ENCODE data around the gene KCNC1.

KCNC1 gene

GRCh38 chr11:17742019-17742418 is 7.4 kb downstream of the KCNC1 start:
- H3K27ac Mint-ChIP-seq: no peak overlapping the region
- peaks cover 23% of the 10 kb centered on the region for H3K27me3 Mint-ChIP-seq (ENCODE audit: low read depth)
- no peaks in the 10 kb centered on the region for H3K9me3 Mint-ChIP-seq
- H3K4me3 Mint-ChIP-seq: no peak overlapping the region
- no peaks in the 10 kb centered on the region for H3K36me3 Mint-ChIP-seq (ENCODE audit: low read depth)
- H3K4me1 Mint-ChIP-seq: no peaks in the 10 kb centered on the region
- TF ChIP-seq CTCF (IDR thresholded peaks at IDR 0.05; ENCODE audit: unreplicated experiment in 3 of 3): no peak

GRCh38 chr11:17743026-17743807 is 8.6 kb downstream of the KCNC1 start:
- no peak overlapping the region for H3K27ac Mint-ChIP-seq
- H3K4me1 Mint-ChIP-seq: no peaks in the 10 kb centered on the region
- H3K4me3 Mint-ChIP-seq: no peak overlapping the region
- peaks cover 20% of the 10 kb centered on the region for H3K27me3 Mint-ChIP-seq (ENCODE audit: low read depth)
- no peaks in the 10 kb centered on the region for H3K36me3 Mint-ChIP-seq (ENCODE audit: low read depth)
- no peaks in the 10 kb centered on the region for H3K9me3 Mint-ChIP-seq
- no peak for TF ChIP-seq CTCF (IDR thresholded peaks at IDR 0.05; ENCODE audit: unreplicated experiment in 3 of 3)

- Mint-ChIP-seq H3K4me3 (no peak overlapping the region), H3K27me3 (ENCODE audit: low read depth) (peaks cover 20% of the 10 kb centered on the region), H3K9me3 (no peaks in the 10 kb centered on the region), H3K36me3 (ENCODE audit: low read depth) (no peaks in the 10 kb centered on the region), H3K4me1 (no peaks in the 10 kb centered on the region), H3K27ac (no peak overlapping the region)
- no peak for TF ChIP-seq CTCF (IDR thresholded peaks at IDR 0.05; ENCODE audit: unreplicated experiment in 3 of 3)
Observed at GRCh38 chr11:17743808-17744119, 9.2 kb downstream of the KCNC1 start.

GRCh38 chr11:17744151-17744940 is 9.8 kb downstream of the KCNC1 start:
- no peak for TF ChIP-seq CTCF (IDR thresholded peaks at IDR 0.05; ENCODE audit: unreplicated experiment in 3 of 3)
- H3K4me3 Mint-ChIP-seq: no peak overlapping the region
- no peak overlapping the region for H3K27ac Mint-ChIP-seq
- no peaks in the 10 kb centered on the region for H3K36me3 Mint-ChIP-seq (ENCODE audit: low read depth)
- no peaks in the 10 kb centered on the region for H3K4me1 Mint-ChIP-seq
- no peaks in the 10 kb centered on the region for H3K9me3 Mint-ChIP-seq
- peaks cover 20% of the 10 kb centered on the region for H3K27me3 Mint-ChIP-seq (ENCODE audit: low read depth)

- H3K27me3 Mint-ChIP-seq (ENCODE audit: low read depth): peaks cover 21% of the 10 kb centered on the region
- H3K4me1 Mint-ChIP-seq: no peaks in the 10 kb centered on the region
- H3K27ac Mint-ChIP-seq: no peak overlapping the region
- H3K9me3 Mint-ChIP-seq: no peaks in the 10 kb centered on the region
- no peak overlapping the region for H3K4me3 Mint-ChIP-seq
- no peak for TF ChIP-seq CTCF (IDR thresholded peaks at IDR 0.05; ENCODE audit: unreplicated experiment in 3 of 3)
- no peaks in the 10 kb centered on the region for H3K36me3 Mint-ChIP-seq (ENCODE audit: low read depth)
Observed at GRCh38 chr11:17745023-17745772, 10.6 kb downstream of the KCNC1 start.

All from nephron (organoid).